ENCODE results near the gene SCP2.

SCP2 gene

GRCh38 chr1:53067886-53068285, 140.8 kb downstream of the SCP2 start:
- no peak for DNase-seq (ENCODE audit: low spot score)

DNA sequence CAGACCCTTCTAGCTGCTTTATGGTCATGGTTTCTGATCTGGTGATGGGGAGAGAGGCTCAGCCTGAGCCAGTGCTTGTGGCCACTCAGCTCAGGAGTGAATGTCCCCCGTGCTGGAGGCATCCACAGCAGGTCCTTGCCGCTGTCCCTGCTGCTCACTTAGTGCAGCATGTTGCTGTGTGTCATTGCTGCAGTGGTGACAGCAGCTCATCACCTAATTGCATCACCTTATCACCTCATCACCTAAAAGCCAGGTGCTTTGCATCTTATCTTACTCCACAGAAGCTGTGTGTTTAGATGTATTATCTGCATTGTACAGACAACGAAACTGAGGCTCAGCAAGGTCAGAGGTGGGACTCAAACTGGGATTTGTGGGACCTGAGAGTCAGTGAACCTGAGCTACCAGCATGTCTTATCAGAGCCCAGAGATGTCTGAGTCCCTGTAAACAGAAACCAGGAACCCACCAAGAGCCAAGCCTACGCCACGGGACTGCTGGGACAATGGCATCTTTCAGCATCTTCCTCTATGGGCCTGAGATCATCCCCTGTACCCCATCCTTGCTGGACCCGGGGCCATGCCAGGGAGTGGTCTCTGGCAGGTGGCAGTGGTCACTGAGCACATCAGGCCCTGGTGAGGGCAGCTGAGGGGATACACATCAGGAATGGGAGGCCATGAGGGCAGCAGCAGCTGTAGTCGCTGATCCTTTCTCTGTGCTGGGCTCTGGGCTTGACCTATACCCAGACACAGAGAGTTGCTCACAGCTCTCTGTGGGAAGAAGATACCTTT, 141.4 kb downstream of the SCP2 start:
- DNase-seq (ENCODE audit: low spot score) = no peak

- no peak for DNase-seq (ENCODE audit: low spot score)
Measured at GRCh38 chr1:53069265-53069662, 142.2 kb downstream of the SCP2 start.

GRCh38 chr1:53069663-53070327, 142.7 kb downstream of the SCP2 start:
- no peak for DNase-seq (ENCODE audit: low spot score)

- DNase-seq (ENCODE audit: low spot score) = no peak
Measured at GRCh38 chr1:53070621-53071020, 143.5 kb downstream of the SCP2 start.

DNA sequence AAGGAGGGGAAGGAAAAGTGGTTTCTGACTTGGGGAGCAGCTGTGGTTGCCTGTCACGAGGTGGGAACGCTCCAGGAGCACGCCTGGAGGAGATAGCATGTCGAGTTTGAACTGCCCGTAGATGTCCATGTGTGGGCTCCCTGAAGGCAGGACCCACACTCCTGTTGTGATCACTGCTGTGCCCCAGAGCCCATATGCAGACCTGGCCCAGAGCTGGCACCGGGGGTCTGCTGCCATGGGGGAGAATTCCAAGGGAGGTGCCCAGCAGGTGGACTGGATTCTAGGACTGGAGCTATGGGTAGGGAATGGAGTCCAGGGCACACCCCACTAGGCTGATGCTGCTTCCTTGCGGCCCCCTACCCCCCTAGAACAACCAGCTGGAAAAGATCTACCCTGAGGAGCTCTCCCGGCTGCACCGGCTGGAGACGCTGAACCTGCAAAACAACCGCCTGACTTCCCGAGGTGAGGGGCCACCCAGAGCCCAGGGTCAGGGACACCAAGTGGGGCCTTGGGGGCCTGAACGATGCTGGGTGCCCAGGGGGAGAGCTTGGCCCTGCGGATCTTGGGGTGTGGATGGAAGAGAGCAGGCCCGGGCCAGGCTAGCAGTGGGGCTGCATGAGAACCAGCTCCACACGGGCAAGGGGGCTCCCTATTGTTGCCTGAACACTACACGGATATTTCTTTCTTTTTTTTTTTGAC, 144.2 kb downstream of the SCP2 start:
- no peak for DNase-seq (ENCODE audit: low spot score)

- no peak for DNase-seq (ENCODE audit: low spot score)
Measured at GRCh38 chr1:53071915-53072314, 144.8 kb downstream of the SCP2 start.

DNA sequence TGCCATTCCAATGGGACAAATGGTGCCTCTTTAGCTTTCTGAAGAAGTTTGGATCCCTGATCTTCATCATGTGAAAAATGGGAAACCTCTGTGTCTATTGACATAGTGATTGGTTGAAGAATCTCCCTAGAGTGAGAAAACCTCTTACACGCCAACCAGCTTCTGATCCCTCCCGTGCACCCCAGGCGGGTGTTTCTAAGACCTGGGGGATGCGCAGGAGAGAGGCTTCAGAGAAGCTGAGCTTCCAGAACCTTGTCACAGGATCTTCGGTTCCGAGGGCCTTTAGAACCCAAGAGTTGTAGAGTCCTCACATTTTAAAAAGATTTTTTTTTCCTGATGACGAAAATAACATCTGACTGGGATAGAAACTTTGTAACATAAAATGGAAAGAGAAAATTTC, 146.2 kb downstream of the SCP2 start:
- DNase-seq (ENCODE audit: low spot score) = no peak

DNA sequence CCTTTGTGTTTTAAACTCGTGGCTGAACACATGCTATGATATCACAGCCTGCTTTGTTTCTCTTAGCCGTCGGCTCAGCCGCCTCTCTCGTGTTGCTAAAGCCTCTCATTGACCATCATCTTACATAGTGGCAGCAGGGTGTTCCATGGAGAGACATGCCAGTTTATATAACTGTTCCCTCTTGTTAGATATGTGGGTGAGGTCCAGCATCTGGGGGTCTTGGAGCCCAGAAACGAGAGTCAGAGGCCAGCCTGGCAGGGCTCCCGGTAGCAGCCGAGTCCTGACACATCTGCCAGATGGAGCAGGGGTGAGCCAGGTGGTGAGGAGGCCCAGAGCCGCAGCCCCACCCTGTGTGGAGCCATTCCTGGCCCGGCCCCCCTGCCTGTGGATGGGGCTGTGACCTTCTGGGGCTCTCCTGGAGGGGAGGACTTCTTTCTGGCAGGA, 146.8 kb downstream of the SCP2 start:
- DNase-seq (ENCODE audit: low spot score) = no peak

DNA sequence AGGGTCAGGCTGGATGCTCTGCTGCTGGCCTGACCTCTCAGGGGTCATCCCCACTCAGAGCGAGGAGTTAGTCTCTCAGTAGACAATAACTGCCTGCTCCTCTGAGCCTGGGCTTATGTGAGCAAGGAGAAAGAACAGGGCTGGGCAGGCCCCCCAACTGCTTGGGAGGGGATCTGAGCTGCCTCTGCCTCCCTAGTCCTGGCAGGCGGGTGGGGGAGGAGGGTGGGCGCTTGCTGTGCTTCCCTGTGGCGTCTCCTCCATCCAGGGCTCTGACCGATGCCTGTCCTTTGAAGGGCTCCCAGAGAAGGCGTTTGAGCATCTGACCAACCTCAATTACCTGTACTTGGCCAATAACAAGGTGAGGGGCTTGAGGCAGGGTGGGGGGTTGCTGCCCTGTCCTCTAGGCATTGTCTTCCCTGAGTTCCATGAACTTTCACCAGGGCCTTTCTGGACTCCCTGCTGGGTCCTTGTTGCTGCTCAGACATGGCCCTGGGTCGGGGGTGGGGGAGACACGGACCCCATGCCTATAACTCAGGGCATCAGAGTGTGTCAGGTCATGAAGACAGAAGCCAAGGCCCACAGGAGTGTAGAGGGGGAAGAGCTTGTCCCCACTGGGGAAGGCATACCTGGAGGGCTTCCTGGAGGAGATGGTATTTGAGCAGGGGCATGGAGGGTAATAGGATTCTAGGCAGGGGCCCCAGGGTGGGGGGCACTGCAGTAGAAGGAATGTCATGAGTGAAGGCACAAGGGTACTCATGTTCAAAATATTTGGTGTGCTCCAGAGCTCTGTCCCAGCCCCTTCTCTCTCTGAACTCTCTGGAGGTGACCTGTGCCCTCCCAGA, 147.5 kb downstream of the SCP2 start:
- no peak for DNase-seq (ENCODE audit: low spot score)

DNA sequence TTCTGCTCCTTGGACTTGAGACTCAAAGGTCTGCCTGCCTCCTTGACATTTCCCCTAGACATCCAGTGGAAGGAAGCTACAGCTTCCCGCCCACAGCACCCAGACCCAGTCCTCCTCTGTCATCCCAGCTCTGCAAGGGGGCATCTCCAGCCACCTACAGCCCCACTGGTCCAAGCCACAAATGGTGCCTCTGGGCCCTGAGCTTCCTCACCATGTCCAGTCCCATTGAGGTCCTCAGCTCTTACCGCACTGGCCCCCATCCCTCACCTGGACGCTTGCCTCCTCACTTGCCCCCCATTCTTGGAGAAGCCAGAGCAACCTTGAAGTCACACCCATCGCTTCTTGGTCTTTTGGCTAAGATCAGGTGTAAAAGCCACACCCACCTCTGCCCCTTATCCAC, 148.1 kb downstream of the SCP2 start:
- no peak for DNase-seq (ENCODE audit: low spot score)

GRCh38 chr1:53075761-53076163, 148.7 kb downstream of the SCP2 start:
- no peak for DNase-seq (ENCODE audit: low spot score)

GRCh38 chr1:53076165-53076564, 149.1 kb downstream of the SCP2 start:
- no peak for DNase-seq (ENCODE audit: low spot score)

DNA sequence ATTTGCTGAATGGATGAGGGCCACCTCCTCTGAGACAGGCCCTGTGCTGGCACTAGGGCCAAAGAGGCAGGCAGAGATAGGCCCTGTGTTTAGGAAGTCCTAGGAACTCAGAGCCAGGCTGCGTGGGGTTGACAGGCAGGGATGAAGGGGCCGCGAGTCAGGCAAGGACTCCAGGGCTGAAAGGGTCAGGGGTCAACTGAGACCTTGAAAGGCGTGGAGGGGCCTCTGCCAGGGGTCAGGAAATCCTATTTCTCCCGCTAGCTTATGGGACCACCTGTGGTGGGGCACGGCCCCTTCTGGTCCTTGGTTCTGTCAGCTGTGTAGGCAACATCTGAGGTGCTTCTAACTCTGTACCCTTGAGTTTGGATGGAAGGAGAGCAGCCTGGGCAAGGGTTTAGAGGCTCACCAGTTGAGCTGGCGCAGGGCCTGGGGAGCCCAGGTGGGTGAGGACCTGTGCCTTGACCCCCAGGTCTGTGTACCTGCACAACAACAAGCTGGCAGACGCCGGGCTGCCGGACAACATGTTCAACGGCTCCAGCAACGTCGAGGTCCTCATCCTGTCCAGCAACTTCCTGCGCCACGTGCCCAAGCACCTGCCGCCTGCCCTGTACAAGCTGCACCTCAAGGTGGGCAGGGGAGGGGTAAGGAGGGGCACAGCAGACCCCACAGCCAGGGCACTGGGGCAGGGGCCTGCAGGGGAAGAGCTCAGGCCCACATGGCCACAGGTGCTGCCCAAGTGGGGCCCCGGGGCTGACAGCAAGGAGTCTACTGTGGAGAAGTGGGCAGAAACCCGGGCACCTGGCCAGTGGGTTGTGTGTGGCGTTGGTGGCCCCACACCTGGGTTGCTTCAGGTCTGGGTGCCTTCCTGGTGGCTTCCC, 149.9 kb downstream of the SCP2 start:
- DNase-seq (ENCODE audit: low spot score) = no peak

DNA sequence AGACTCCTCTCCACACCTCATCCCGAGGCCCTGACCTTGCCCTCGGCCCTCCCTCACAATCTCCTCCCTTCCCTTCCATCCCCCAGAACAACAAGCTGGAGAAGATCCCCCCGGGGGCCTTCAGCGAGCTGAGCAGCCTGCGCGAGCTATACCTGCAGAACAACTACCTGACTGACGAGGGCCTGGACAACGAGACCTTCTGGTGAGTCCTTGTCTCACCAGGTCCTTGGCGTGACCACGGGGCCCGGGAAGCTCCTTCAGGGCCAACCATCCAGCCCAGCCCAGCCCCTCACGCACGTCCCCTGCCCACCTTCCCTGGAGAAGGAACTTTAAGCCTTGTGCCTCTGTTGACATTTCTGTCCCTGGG, 150.5 kb downstream of the SCP2 start:
- no peak for DNase-seq (ENCODE audit: low spot score)

GRCh38 chr1:53078333-53079101, 151.4 kb downstream of the SCP2 start:
- no peak for DNase-seq (ENCODE audit: low spot score)

GRCh38 chr1:53079251-53079650, 152.2 kb downstream of the SCP2 start:
- DNase-seq (ENCODE audit: low spot score) = no peak

DNA sequence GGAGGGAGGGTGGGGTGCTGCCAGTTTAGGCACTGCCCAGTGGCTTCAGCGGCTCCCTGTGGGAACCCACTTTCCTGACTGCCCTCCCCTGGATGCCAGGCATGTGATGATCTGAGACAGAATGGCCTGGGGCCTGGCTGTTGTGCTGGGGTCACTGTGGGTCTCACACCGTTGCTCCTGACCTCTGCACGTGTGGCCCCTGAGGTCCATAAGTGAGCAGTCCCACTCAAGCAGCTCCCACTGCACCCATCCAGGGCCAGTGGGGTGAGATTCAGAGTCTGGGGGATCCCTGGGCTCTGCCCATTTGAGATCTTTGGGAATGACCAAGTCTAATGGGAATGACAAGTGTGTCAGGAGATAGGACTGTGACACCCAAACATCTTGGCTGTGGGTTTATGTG, 153.0 kb downstream of the SCP2 start:
- DNase-seq (ENCODE audit: low spot score) = no peak

- DNase-seq (ENCODE audit: low spot score) = no peak
Measured at GRCh38 chr1:53080769-53081168, 153.7 kb downstream of the SCP2 start.

GRCh38 chr1:53081384-53082066, 154.4 kb downstream of the SCP2 start:
- DNase-seq (ENCODE audit: low spot score) = no peak
